Esophagus muscularis mucosa (tissue), 4 donors: ENCODE measurements around the gene HIRA.

Source experiments
- EP300 ChIP-seq: sonication (generic); formaldehyde crosslinking; IDR thresholded peaks from one replicate; pipeline ENCODE4 v1.6.1; 2017; ENCODE audit warnings: antibody characterized with exemption
- POLR2A ChIP-seq: fragments of 450-650 bp; IDR thresholded peaks from one replicate; pipeline ENCODE4 v1.6.1; 2017; ENCODE audit warnings: antibody characterized with exemption, moderate library complexity, mild to moderate bottlenecking, low read depth
- POLR2AphosphoS5 ChIP-seq, 2 donors: sonication (generic); formaldehyde crosslinking; IDR thresholded peaks; one replicate each; pipeline ENCODE4 v1.6.1; 2017; ENCODE audit warnings: antibody characterized with exemption in 2 of 2
- TF ChIP-seq, protein P1 (sequence below), 3 experiments: fragments of 200-600 bp in 2 of 3; fragments of 450-650 bp in 1 of 3; sonication (generic) in 2 of 3; IDR thresholded peaks; one replicate each; pipeline ENCODE4 v1.5.1; 2017 to 2019; ENCODE audit warnings: antibody characterized with exemption in 3 of 3, mild to moderate bottlenecking in 2 of 3, moderate library complexity in 1 of 3

DNA sequence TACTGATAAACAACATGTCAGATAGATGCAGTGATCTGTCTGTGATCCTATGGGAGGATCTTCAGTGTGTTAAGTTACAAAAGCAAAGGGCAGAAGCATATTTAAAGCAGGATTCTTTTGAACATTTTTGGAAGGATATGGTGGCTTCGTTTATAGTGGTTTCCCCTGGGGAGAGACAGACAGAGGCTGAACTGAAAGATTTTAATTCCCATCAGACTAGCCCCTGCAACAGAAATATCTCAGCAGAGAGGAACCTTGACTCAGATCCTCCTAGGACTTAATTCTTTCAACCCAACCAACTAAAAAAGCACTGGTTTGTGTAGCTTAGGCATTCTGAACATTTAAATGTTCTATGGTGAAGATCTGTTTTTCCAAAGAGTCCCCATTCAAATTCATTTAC is 145.7 kb downstream of the HIRA start:
- TF ChIP-seq, protein P1, sequence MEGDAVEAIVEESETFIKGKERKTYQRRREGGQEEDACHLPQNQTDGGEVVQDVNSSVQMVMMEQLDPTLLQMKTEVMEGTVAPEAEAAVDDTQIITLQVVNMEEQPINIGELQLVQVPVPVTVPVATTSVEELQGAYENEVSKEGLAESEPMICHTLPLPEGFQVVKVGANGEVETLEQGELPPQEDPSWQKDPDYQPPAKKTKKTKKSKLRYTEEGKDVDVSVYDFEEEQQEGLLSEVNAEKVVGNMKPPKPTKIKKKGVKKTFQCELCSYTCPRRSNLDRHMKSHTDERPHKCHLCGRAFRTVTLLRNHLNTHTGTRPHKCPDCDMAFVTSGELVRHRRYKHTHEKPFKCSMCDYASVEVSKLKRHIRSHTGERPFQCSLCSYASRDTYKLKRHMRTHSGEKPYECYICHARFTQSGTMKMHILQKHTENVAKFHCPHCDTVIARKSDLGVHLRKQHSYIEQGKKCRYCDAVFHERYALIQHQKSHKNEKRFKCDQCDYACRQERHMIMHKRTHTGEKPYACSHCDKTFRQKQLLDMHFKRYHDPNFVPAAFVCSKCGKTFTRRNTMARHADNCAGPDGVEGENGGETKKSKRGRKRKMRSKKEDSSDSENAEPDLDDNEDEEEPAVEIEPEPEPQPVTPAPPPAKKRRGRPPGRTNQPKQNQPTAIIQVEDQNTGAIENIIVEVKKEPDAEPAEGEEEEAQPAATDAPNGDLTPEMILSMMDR (IDR thresholded peaks at IDR 0.05) = no peak
- TF ChIP-seq POLR2A = no peak
- no peak for TF ChIP-seq EP300
- TF ChIP-seq POLR2AphosphoS5 (IDR thresholded peaks at IDR 0.05) = no peak
